Muscle of arm (tissue), 12 donors: ENCODE measurements around the gene CYP2A6. TPM values are rescaled to one million over a fixed set of nuclear protein-coding genes. Genes with fewer than 3 reads are reported as not detected.
"Not testable (repeated sequence)": the region's sequence is repeated elsewhere in the genome, so short reads cannot be mapped to it uniquely, and the experiment has no call there.

Source experiments
- DNase-seq: peaks from one replicate; pipeline ENCODE4 v3.0.0-alpha.2; 2013
- polyA plus RNA-seq, 12 donors: library from polyadenylated mRNA; unstranded; fragments of 120-200 nt; gene quantifications; one replicate each; pipeline ENCODE4 v1.2.1, GENCODE V29; 2013; ENCODE audit not compliant: insufficient read length in 12 of 12

CYP2A6 gene
- polyA plus RNA-seq, 12 donors: 0.18 to 0.47 (median 0.21) TPM; not detected in 9

DNA sequence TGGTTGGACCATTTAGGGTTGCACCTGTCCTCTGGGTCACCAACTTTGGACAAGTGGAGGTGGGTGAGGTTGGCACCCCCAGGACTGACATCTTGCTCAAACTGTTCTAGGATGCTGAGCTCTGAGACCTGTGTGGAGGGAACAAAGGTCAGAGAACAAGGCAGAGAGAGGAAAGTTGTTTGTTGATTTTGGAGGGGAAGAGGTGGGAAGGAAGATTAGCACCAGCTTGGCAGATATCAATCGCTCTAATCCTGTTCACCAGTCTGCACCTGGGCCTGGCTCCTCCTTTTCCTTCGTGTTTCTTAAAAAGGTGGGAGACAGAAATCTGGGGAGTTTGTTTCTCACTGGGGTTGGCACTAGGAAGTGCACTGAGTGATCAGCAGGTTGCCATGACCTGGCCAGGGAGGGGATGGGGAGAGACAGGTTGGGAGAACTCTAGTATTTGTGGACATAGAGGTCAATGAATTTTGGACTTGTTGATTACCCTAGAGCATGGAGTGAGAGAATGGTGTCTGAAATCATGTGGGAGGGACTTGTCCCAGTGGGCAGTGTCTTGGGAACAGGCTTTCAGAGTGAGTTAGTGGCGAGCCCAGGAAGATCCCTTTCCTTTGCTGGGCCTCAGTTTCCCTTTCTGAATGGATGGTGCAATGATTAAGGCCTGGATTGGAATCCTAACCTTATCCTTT, 2.4 kb upstream of the CYP2A6 start:
- not testable (repeated sequence) for DNase-seq

DNA sequence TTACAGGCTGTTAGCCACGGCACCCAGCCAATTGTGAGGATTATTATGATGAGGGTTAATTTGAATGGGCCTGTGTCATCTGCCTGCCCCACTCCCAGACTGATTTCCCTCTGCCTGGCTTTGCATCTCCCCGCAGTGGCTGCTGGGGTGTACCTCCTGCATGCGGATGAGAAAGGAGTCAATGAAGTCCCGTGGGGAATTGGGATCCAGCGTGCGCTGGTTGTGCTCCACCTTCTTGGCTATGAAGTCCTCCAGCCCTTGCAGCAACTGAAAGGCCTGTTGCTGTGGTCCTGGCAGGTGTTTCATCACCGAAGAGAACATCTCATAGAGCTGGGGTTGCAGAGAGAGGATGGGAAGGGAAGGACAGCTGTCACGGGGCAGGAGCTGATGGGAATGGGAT, 3.5 kb downstream of the CYP2A6 start:
- DNase-seq: not testable (repeated sequence)

DNA sequence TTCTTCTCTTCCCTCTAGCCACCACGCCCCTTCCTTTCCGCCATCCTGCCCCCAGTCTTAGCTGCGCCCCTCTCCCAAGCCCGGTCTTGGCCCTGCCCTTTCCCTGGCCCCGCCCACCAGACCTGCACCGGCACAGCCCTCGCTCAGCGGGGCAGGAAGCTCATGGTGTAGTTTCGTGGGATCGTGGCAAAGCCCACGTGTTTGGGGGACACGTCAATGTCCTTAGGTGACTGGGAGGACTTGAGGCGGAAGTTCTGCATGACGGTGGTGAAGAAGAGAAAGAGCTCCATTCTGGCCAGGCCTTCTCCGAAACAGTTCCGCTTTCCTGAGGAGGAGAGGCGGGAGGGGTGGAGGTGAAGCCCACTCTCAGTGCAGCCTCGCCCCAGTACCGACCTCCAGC, 6.6 kb downstream of the CYP2A6 start:
- not testable (repeated sequence) for DNase-seq

- not testable (repeated sequence) for DNase-seq
Measured at GRCh38 chr19:40842997-40843652, 7.1 kb downstream of the CYP2A6 start.

DNA sequence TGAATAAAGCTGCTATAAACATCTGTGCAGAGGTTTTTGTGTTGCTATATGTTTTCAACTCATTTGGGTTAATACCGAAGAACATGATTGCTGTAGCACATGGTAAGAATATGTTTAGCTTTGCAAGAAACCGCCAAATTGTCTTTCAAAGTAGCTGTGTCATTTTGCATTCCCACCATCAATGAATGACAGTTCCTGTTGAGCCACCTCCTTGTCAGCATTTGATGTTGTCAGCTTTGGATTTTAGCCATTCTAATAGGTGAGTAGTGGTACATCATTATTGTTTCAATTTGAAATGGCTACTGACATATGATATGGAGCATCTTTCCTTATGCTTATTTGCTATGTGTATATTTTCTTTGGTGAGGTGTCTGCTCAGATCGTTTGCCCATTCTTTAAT, 8.2 kb downstream of the CYP2A6 start:
- not testable (repeated sequence) for DNase-seq

DNA sequence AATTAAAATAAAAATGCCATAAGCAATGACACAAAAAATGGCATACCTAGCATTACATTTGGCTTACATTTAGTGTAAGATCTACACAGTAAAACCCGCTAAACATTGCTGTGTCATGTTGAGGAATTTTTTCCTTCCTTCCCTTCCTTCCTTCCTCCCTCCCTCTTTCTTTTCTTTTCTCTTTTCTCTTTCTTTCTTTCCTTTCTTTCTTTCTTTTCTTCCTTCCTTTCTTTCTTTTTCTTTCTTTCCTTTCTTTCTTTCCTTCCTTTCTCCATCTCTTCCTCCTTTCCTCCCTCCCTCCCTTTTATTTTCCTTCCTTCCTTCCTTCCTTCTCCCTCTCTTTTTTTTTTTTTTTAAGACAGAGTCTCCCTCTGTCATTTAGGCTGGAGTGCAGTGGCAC, 11.8 kb downstream of the CYP2A6 start:
- not testable (repeated sequence) for DNase-seq

- DNase-seq: no peak
Measured at GRCh38 chr19:40836754-40837429, 13.4 kb downstream of the CYP2A6 start.

DNA sequence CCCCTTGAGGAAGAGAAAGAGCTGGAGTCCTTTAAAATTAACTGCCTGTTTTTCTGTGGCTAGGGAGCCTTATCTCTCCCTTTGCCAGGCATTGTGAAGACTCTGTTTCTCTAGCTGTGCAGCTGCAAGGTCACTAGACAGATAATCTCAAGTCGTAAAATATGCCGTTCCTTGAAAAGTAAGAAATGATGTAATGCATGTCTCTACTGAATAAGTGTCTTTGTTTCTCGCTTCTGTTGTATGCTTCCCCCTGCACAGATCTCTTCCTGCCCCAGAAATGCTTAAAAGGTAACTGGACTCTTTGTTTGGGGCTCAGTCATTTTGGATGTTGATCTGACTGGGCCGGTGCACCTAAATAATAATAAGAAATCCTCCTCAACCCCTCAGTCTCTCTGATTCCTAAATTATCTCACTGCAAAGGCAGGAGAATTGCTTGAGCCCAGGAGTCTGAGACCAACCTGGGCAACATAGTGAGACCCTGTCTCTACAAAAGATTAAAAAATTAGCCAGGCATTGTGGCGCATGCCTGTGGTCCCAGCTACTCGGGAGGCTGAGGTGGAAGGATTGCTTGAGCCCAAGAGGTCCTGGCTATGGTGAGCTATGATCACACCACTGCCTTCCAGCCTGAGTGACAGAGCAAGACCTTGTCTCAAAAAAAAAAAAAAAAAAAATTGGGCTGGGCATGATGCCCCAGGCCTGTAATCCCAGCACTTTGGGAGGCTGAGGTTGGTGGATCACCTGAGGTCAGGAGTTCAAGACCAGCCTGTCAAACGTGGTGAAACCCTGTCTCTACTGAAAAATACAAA, 16.3 kb downstream of the CYP2A6 start:
- not testable (repeated sequence) for DNase-seq

DNA sequence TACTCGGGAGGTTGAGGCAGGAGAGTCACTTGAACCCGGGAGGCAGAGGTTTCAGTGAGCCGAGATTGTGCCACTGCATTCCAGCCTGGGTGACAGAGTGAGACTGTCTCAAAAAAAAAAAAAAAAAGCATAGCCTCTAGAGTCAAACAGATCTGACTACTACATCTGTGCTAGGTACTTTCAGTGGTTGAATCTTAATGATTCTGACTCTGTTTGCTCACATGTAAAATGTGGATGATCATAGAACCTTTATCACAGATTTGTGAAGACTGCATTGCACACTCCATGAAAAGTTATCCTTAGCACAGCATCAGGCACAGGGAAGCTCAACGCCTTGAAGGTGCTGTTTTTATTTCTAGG, 17.8 kb downstream of the CYP2A6 start:
- DNase-seq: not testable (repeated sequence)

GRCh38 chr19:40831502-40832430, 18.5 kb downstream of the CYP2A6 start:
- no peak for DNase-seq

DNA sequence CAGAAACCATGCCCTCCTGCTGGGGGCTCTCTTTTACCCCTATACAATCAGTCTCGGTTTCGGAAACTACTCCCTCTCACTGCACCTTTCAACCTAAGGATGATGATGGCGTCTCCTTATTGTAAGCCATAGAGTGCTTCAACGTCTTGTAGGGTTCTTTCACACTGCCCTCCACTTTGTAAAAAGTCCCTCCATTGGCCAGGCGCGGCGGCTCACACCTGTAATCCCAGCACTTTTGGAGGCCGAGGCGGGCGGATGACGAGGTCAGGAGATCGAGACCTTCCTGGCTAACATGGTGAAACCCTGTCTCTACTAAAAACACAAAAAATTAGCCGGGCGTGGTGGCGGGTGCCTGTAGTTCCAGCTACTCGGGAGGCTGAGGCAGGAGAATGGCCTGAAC, 19.5 kb downstream of the CYP2A6 start:
- not testable (repeated sequence) for DNase-seq

GRCh38 chr19:40829205-40829604, 21.0 kb downstream of the CYP2A6 start:
- DNase-seq: no peak

- no peak for DNase-seq
Measured at GRCh38 chr19:40827386-40828247, 22.6 kb downstream of the CYP2A6 start.

- DNase-seq: not testable (repeated sequence)
Measured at GRCh38 chr19:40826699-40827385, 23.4 kb downstream of the CYP2A6 start.

GRCh38 chr19:40826312-40826698, 23.9 kb downstream of the CYP2A6 start:
- DNase-seq: not testable (repeated sequence)

DNA sequence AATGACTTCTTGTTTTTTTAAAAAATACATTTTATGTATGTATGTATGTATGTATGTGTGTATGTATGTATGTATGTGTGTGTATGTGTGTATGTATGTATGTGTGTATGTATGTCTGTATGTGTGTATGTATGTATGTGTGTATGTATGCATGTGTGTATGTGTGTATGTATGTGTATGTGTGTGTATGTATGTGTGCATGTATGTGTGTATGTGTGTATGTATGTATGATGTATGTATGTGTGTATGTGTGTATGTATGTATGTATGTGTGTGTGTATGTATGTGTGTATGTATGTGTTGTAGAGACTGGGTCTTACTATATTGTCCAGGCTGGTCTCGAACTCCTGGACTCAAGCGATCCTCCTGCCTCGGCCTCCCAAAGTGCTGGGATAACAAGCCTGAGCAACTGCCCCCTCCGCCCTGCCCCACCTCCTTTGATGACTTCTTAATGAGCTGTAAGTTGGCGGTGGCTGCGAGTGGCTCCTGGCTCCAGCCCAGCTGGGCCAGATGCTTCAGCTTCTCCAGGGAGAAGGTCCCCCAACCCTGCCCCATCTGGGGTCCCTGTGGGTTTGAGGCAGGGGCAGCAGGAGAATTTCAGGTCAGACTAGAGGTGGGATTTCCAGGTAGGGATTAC, 24.7 kb downstream of the CYP2A6 start:
- not testable (repeated sequence) for DNase-seq

DNA sequence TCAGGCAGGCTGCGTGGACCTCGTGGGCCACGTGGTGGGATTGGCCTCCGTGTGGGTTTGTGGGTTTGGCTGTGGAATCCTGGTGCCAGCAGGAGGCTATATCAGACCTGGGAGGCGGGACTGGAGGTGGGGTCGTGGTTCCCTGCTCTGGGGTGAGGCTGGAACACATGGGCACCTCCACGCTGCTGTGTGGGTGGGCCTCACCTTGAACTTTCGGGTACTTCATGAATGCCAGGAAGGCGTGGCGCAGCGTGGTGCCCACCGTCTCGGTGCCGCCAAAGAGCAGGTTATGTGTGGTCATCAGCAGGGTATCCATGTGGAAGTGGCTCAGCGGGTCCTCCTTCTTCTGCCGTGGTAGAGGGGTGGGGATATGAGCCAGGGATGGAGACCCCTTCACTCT, 25.3 kb downstream of the CYP2A6 start:
- DNase-seq: not testable (repeated sequence)

DNA sequence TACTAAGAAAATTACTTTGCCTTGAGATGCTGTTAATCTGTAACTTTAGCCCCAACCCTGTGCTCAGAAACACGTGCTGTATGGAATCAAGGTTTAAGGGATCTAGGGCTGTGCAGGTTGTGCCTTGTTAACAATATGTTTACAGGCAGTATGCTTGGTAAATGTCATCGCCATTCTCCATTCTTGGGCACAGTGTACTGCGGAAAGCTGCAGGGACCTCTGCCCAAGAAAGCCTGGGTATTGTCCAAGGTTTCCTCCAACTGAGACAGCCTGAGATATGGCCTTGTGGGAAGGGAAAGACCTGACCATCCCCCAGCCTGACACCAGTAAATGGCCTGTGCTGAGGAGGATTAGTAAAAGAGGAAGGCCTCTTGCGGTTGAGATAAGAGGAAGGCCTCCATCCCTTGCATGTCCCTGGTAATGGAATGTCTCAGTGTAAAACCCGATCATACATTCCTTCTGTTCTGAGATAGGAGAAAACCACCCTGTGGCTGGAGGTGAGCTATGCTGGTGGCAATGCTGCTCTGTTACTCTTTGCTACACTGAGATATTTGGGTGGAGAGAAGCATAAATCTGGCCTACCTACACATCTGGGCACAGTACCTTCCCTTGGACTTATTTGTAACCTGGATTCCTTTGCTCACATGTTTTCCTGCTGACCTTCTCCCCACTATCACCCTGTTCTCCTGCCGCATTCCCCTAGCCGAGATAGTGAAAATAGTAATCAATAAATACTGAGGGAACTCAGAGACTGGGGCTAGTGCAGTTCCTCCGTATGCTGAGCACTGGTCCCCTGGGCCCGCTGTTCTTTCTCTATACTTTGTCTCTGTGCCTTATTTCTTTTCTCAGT, 27.3 kb downstream of the CYP2A6 start:
- DNase-seq: not testable (repeated sequence)
